AG09309 (cell line): ENCODE measurements around the gene ADGRG1.

Experiments
- DNase-seq: peaks from one replicate; pipeline ENCODE4 v3.0.0-alpha.2; 2010; ENCODE audit warnings: low read depth
- H3K4me3 ChIP-seq: 2 replicates; pipeline ENCODE4 v1.5.1; 2011; ENCODE audit warnings: mild to moderate bottlenecking, low read depth, low read length, moderate library complexity; ENCODE audit not compliant: control insufficient read depth
- TF ChIP-seq, protein P1 (sequence below): IDR thresholded peaks from 2 replicates; pipeline ENCODE4 v1.5.1; 2011; ENCODE audit warnings: mild to moderate bottlenecking, low read depth, low read length, inconsistent platforms; ENCODE audit not compliant: insufficient read depth, control insufficient read depth; ENCODE audit errors: missing control alignments

Gene ADGRG1

DNA sequence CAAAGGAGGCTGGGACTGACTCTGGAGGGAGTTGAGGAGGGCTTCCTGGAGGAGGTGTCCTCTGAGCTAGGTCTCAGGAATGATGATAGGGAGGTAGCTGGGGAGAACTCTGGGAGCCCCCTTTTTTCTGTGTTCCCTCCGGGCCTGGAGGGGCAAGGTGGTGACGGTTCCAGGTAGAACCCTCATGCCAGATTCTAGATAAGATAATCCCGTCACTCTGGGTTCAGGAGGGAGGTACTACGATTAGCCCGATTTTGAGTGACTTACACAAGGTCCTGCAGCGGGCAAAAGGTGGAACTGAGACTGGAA lies 21.0 kb downstream of the ADGRG1 start:
- H3K4me3 ChIP-seq = no peak overlapping the region
- TF ChIP-seq, protein P1, sequence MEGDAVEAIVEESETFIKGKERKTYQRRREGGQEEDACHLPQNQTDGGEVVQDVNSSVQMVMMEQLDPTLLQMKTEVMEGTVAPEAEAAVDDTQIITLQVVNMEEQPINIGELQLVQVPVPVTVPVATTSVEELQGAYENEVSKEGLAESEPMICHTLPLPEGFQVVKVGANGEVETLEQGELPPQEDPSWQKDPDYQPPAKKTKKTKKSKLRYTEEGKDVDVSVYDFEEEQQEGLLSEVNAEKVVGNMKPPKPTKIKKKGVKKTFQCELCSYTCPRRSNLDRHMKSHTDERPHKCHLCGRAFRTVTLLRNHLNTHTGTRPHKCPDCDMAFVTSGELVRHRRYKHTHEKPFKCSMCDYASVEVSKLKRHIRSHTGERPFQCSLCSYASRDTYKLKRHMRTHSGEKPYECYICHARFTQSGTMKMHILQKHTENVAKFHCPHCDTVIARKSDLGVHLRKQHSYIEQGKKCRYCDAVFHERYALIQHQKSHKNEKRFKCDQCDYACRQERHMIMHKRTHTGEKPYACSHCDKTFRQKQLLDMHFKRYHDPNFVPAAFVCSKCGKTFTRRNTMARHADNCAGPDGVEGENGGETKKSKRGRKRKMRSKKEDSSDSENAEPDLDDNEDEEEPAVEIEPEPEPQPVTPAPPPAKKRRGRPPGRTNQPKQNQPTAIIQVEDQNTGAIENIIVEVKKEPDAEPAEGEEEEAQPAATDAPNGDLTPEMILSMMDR = no peak
- DNase-seq = no peak

DNA sequence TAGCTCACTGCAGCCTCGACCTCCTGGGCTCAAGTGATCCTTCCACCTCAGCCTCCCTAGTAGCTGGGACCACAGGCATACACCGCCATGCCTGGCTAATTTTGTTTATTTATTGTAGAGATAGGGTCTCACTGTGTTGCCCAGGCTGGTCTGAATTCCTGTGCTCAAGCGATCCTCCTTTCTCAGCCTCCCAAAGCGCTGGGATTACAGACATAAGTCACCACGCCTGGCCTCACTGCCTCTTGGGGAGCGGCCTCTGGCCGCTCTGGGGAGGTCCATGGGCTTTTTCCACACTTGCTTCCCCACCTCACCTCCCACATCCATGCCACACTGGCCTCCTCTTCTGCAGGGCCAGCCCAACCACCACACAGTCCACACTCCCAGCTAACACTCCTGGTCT lies 21.4 kb downstream of the ADGRG1 start:
- H3K4me3 ChIP-seq = no peak overlapping the region
- DNase-seq = no peak
- TF ChIP-seq, protein P1 = no peak

DNA sequence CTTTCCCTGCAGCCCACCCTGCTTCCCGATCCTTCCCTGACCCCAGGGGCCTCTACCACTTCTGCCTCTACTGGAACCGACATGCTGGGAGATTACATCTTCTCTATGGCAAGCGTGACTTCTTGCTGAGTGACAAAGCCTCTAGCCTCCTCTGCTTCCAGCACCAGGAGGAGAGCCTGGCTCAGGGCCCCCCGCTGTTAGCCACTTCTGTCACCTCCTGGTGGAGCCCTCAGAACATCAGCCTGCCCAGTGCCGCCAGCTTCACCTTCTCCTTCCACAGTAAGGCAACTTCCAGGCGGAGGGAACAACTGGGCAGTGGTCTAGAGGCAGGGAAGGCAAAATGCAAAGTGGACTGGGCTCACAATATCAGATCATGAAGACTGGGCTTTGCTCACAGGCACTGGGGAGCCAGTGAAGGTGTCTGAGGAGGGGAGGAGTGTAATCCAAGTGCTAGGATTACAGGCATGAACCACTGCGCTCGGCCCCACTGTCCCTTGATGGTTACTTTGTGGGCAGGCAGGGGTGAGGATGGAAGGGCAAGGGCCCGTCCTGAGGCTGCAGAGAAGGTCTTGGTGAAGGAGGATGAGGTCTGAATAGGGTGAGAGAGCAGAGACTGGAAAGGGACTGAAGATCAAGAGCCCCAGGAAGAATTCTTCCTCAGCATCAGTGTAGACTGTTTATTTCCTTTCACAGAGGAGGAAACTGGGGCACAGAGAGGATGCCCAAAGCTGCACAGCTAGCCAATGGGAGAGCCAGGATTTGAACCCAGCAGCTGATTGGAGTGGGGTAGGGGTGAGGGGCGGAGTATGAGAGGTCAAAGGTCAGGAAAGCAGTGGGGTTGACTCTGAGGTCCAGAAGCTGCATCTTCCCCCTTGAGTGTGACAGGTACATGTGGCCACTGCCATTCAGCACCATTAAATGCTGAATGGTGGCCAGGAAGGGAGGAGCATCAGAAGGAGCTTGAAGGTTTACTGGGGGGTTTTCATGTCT lies 23.2 kb downstream of the ADGRG1 start:
- TF ChIP-seq, protein P1 = no peak
- H3K4me3 ChIP-seq = no peak overlapping the region
- no peak for DNase-seq

DNA sequence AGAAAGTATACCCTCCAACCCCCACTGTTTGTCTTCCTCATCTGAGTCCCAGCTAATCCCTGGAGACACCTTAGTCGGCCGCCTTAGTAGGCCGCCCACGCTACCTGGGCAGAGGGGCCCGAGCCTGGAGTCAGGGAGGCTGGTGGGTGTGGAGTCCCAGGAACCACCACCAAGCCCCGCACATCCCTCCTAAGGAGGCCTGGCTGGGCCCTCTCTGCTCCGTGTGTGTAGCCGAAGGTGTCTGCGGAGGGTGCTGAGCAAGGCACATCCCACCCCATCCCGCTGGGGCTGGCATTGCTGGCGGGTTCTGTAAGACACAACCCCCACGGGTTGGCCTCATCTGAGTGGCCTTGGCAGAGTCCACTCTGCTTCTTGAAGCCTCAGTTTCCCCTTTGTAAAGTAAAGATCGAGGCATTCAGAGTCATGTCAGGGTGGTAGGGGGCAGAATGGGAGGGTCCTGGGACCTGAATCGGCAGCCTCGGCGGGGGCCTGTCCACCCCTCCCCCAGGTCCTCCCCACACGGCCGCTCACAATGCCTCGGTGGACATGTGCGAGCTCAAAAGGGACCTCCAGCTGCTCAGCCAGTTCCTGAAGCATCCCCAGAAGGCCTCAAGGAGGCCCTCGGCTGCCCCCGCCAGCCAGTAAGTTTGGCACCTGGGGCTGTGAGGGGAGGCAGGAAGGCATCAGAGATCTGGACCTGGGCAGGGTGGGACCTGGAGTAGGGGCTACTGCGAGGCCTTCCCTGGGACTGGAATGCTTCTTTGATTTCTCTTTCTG lies 24.5 kb downstream of the ADGRG1 start:
- TF ChIP-seq, protein P1 = no peak
- DNase-seq = no peak
- no peak overlapping the region for H3K4me3 ChIP-seq

DNA sequence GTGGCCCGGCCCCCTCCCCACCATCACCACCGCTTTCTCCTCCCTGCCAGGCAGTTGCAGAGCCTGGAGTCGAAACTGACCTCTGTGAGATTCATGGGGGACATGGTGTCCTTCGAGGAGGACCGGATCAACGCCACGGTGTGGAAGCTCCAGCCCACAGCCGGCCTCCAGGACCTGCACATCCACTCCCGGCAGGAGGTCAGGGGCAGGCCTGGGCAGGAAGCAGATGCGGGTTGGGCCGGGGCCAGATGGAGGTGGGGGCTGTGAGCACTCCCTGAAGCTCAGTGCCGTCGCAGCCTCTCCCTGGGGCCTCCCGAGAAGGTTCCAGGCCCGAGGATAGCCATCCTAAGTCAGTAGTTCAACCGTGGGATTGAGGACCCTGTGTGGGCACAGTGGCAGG lies 25.5 kb downstream of the ADGRG1 start:
- no peak for DNase-seq
- TF ChIP-seq, protein P1 = no peak
- no peak overlapping the region for H3K4me3 ChIP-seq

DNA sequence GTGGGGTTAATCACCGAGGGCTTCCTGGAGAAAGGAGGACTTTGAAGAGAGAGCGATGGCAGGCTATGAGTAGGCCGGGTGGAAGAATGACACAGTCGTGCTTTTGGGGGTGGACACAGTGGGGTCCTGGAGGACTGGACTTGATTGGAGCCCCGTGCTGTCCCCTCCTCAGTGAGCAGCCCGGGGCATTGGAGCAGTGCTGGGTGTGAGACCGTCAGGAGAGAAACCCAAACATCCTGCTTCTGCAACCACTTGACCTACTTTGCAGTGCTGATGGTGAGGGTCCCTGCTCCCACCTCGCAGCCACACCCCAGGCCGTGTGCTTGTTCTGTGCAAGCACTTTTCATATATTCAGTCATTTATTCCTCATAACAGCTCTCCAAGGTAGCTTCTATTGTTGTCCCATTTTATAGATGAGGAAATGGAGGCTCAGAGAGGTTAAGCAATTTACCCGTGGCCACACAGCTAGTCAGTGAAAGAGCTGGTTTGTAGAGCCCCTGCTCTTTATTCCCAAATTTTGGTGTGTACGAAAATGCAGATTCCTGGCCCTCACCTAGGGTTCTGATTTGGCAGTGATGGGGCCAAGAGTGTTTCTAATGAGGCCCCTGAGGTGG lies 28.0 kb downstream of the ADGRG1 start:
- DNase-seq = no peak
- TF ChIP-seq, protein P1 = no peak

More for the DNA sequence above, 28.0 kb downstream of the ADGRG1 start:
- no peak overlapping the region for H3K4me3 ChIP-seq
